ENCODE data around the gene KCTD5.

KCTD5 gene

GRCh38 chr16:2741168-2741567 is 58.8 kb downstream of the KCTD5 start:
- H3K4me3 ChIP-seq (ENCODE audit: low read depth, low read length) = no peak overlapping the region
- no peak for TF ChIP-seq CTCF (IDR thresholded peaks at IDR 0.05; ENCODE audit: control insufficient read depth, extremely low read depth, insufficient read depth)
- DNase-seq (ENCODE audit: low read depth) = no peak

GRCh38 chr16:2742323-2743006 is 60.1 kb downstream of the KCTD5 start:
- no peak for TF ChIP-seq CTCF (IDR thresholded peaks at IDR 0.05; ENCODE audit: control insufficient read depth, extremely low read depth, insufficient read depth)
- no peak for DNase-seq (ENCODE audit: low read depth)
- H3K4me3 ChIP-seq (ENCODE audit: low read depth, low read length) = no peak overlapping the region

GRCh38 chr16:2743007-2743810 is 60.9 kb downstream of the KCTD5 start:
- no peak for DNase-seq (ENCODE audit: low read depth)
- no peak overlapping the region for H3K4me3 ChIP-seq (ENCODE audit: low read depth, low read length)
- TF ChIP-seq CTCF (IDR thresholded peaks at IDR 0.05; ENCODE audit: control insufficient read depth, extremely low read depth, insufficient read depth) = no peak

GRCh38 chr16:2744711-2745110 is 62.4 kb downstream of the KCTD5 start:
- no peak for TF ChIP-seq CTCF (IDR thresholded peaks at IDR 0.05; ENCODE audit: control insufficient read depth, extremely low read depth, insufficient read depth)
- H3K4me3 ChIP-seq (ENCODE audit: low read depth, low read length) = no peak overlapping the region
- DNase-seq (ENCODE audit: low read depth) = no peak

- no peak for TF ChIP-seq CTCF (IDR thresholded peaks at IDR 0.05; ENCODE audit: control insufficient read depth, extremely low read depth, insufficient read depth)
- no peak overlapping the region for H3K4me3 ChIP-seq (ENCODE audit: low read depth, low read length)
- no peak for DNase-seq (ENCODE audit: low read depth)
Observed at GRCh38 chr16:2745116-2745890, 63.0 kb downstream of the KCTD5 start.

GRCh38 chr16:2745961-2746360 is 63.6 kb downstream of the KCTD5 start:
- DNase-seq (ENCODE audit: low read depth) = no peak
- TF ChIP-seq CTCF (IDR thresholded peaks at IDR 0.05; ENCODE audit: control insufficient read depth, extremely low read depth, insufficient read depth) = no peak

More at GRCh38 chr16:2745961-2746360, 63.6 kb downstream of the KCTD5 start:
- H3K4me3 ChIP-seq (ENCODE audit: low read depth, low read length) = no peak overlapping the region

Measured in LNCaP clone FGC (cell line).